MCF 10A (cell line): Measurements from ENCODE around the gene SDC3. TPM values are rescaled to one million over a fixed set of nuclear protein-coding genes. Genes with fewer than 3 reads are reported as not detected.
A peak's percentile ranks its signal among the peaks of the same experiment; 100 is the strongest.

Source experiments
- BruUV-seq: library from RNA; stranded (reverse); fragments of 400-500 nt; replicated peaks from 2 replicates; lab custom pipeline; 2021; lab: Mats Ljungman, UMichigan
- CTCF ChIA-PET: fragments of 300-600 bp; sonication (Branson Sonifier 250); formaldehyde crosslinking; extraction: SDS; loops from one replicate; lab custom pipeline; 2021; ENCODE audit warnings: antibody characterized with exemption, inconsistent platforms; lab: Yijun Ruan, JAX
- POLR2A ChIA-PET: fragments of 300-600, 350-650 bp; sonication (Branson Sonifier 250); formaldehyde crosslinking; extraction: SDS; loops from one replicate; lab custom pipeline; 2020; ENCODE audit warnings: antibody characterized with exemption, inconsistent platforms; lab: Yijun Ruan, JAX
- DNase-seq: peaks from one replicate; pipeline ENCODE4 v3.0.0-alpha.2; 2018; ENCODE audit not compliant: unreplicated experiment
- H3K27ac Mint-ChIP-seq: one replicate; pipeline ENCODE4 v1.8.0; 2022; ENCODE audit warnings: mild to moderate bottlenecking, low read depth, mixed read lengths; ENCODE audit not compliant: unreplicated experiment
- H3K27me3 Mint-ChIP-seq: one replicate; pipeline ENCODE4 v1.8.0; 2022; ENCODE audit warnings: mixed read lengths; ENCODE audit not compliant: insufficient read depth, unreplicated experiment
- H3K36me3 Mint-ChIP-seq: one replicate; pipeline ENCODE4 v1.8.0; 2022; ENCODE audit warnings: mild to moderate bottlenecking, moderate library complexity, mixed read lengths; ENCODE audit not compliant: insufficient read depth, unreplicated experiment
- H3K4me1 Mint-ChIP-seq: one replicate; pipeline ENCODE4 v1.8.0; 2022; ENCODE audit warnings: mixed read lengths; ENCODE audit not compliant: insufficient read depth, unreplicated experiment
- H3K4me3 Mint-ChIP-seq: one replicate; pipeline ENCODE4 v1.8.0; 2022; ENCODE audit warnings: mild to moderate bottlenecking, moderate library complexity, mixed read lengths; ENCODE audit not compliant: unreplicated experiment
- H3K9me3 Mint-ChIP-seq: one replicate; pipeline ENCODE4 v1.8.0; 2022; ENCODE audit warnings: mixed read lengths; ENCODE audit not compliant: unreplicated experiment
- CTCF ChIP-seq: fragments of 200-600 bp; IDR thresholded peaks from one replicate; pipeline ENCODE4 v1.8.0; 2022; ENCODE audit warnings: antibody characterized with exemption, mild to moderate bottlenecking; ENCODE audit not compliant: unreplicated experiment
- intact Hi-C: fragments of 100-400 bp; cut with micrococcal nuclease; formaldehyde crosslinking; loops from 2 replicates; pipeline ENCODE4 v1.14.1; 2022
- total RNA-seq: library from RNA; stranded (reverse); gene quantifications from 2 replicates; pipeline ENCODE4 v1.2.3, GENCODE V29; 2022

Gene SDC3
- total RNA-seq, 1 experiment from 2014 or later: 21.7 TPM

- Mint-ChIP-seq H3K9me3 (no peaks in the 10 kb centered on the region), H3K4me3 (no peak overlapping the region), H3K36me3 (peaks cover 8% of the 10 kb centered on the region), H3K4me1 (peaks cover 15% of the 10 kb centered on the region), H3K27me3 (no peaks in the 10 kb centered on the region), H3K27ac (no peak overlapping the region)
- no TSS peak for BruUV-seq
- no peak for DNase-seq
- intact Hi-C loops: no loop called here
- POLR2A ChIA-PET: interaction anchor here (1.1 to 1.2 kb wide), 2 partner anchors 21 to 117 kb away, joined by 3 read pairs; no protein-coding TSS in a partner anchor
- TF ChIP-seq CTCF: no peak
- CTCF ChIA-PET: interaction anchor here (1.2 to 14.3 kb wide), 2 partner anchors 102 to 122 kb away, joined by 3 to 494 read pairs; no protein-coding TSS in a partner anchor
Measured at GRCh38 chr1:30905403-30905802, 3.2 kb downstream of the SDC3 start.

DNA sequence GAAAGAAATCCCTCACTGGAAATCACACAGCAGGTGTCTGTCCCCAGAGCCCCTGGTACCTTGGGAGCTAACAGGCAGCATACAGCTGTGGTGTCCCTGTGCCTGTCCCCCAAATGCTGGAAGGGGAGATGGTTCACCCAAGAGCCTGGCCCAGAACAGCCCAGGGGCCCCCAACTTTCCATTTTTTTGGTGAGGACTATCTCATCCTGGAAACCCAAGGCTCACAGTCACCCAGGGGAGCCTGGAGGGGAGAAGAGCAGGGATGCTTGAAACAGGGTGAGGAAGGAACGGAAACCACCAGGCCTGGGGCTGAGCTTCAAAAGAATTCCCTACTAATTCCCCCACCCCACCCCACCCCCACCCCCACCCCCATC is 3.6 kb downstream of the SDC3 start:
- Mint-ChIP-seq H3K27me3 (no peaks in the 10 kb centered on the region), H3K9me3 (no peaks in the 10 kb centered on the region), H3K4me1 (peaks cover 15% of the 10 kb centered on the region), H3K4me3 (no peak overlapping the region), H3K36me3 (peaks cover 8% of the 10 kb centered on the region), H3K27ac (peak overlapping the region; percentile 35)
- POLR2A ChIA-PET: interaction anchor here (1.1 to 1.2 kb wide), 2 partner anchors 22 to 117 kb away, joined by 3 read pairs; no protein-coding TSS in a partner anchor
- no peak for DNase-seq
- CTCF ChIA-PET: interaction anchor here (0.6 to 14.3 kb wide), 5 partner anchors 69 to 125 kb away, joined by 3 to 494 read pairs (median 3); no protein-coding TSS in a partner anchor
- no peak for TF ChIP-seq CTCF
- no TSS peak for BruUV-seq
- intact Hi-C loops: no loop called here

GRCh38 chr1:30904191-30904961 is 4.2 kb downstream of the SDC3 start:
- POLR2A ChIA-PET: interaction anchor here (1.1 to 1.2 kb wide), 2 partner anchors 22 to 116 kb away, joined by 3 read pairs; no protein-coding TSS in a partner anchor
- no peaks in the 10 kb centered on the region for H3K27me3 Mint-ChIP-seq
- intact Hi-C loops: no loop called here

More at GRCh38 chr1:30904191-30904961, 4.2 kb downstream of the SDC3 start:
- no peak for DNase-seq
- peaks cover 3% of the 10 kb centered on the region for H3K36me3 Mint-ChIP-seq
- no peaks in the 10 kb centered on the region for H3K9me3 Mint-ChIP-seq
- CTCF ChIA-PET: interaction anchor here (0.6 to 14.3 kb wide), 4 partner anchors 70 to 124 kb away, joined by 3 to 494 read pairs (median 3); no protein-coding TSS in a partner anchor
- no TSS peak for BruUV-seq
- no peak overlapping the region for H3K4me3 Mint-ChIP-seq
- no peak for TF ChIP-seq CTCF
- peak overlapping the region; percentile 35 for H3K27ac Mint-ChIP-seq
- peaks cover 15% of the 10 kb centered on the region for H3K4me1 Mint-ChIP-seq
